DLD1 (cell line): ENCODE data around the gene GPX6.
"Not testable (repeated sequence)": the region's sequence is repeated elsewhere in the genome, so short reads cannot be mapped to it uniquely, and the experiment has no call there.

Experiments
- in situ Hi-C: cut with HindIII; loops from 2 replicates; pipeline ENCODE4 v1.10.0; 2017; ENCODE audit warnings: low sequenced_read_pairs

Gene GPX6

GRCh38 chr6:28525496-28526039, 10.0 kb upstream of the GPX6 start, which contains the start of gene GPX5:
GPX5 (plus strand) TSS chr6:28525881; CDS start chr6:28526014, 133 bp downstream.
- in situ Hi-C loops, result no loop called here

GRCh38 chr6:28523241-28523622, 7.6 kb upstream of the GPX6 start:
- in situ Hi-C loops, result no loop called here

GRCh38 chr6:28522594-28523240, 7.1 kb upstream of the GPX6 start:
- in situ Hi-C loops, result no loop called here

GRCh38 chr6:28517964-28518363, 2.4 kb upstream of the GPX6 start:
- in situ Hi-C loops, result no loop called here

GRCh38 chr6:28512387-28512786, 3.2 kb downstream of the GPX6 start:
- in situ Hi-C loops, result not testable (repeated sequence)

GRCh38 chr6:28511628-28512300, 3.8 kb downstream of the GPX6 start:
- in situ Hi-C loops, result no loop called here

- in situ Hi-C loops, result no loop called here
Observed at GRCh38 chr6:28506807-28507475, 8.7 kb downstream of the GPX6 start.

GRCh38 chr6:28505733-28506132, 9.9 kb downstream of the GPX6 start:
- in situ Hi-C loops, result no loop called here

- in situ Hi-C loops, result not testable (repeated sequence)
Observed at GRCh38 chr6:28502709-28503305, 12.8 kb downstream of the GPX6 start.

GRCh38 chr6:28502136-28502535, 13.5 kb downstream of the GPX6 start:
- in situ Hi-C loops, result not testable (repeated sequence)

GRCh38 chr6:28501259-28501658, 14.3 kb downstream of the GPX6 start:
- in situ Hi-C loops, result no loop called here

GRCh38 chr6:28497893-28498292, 17.7 kb downstream of the GPX6 start:
- in situ Hi-C loops, result no loop called here

- in situ Hi-C loops, result no loop called here
Observed at GRCh38 chr6:28497306-28497705, 18.3 kb downstream of the GPX6 start.

- in situ Hi-C loops, result no loop called here
Observed at GRCh38 chr6:28496099-28496779, 19.4 kb downstream of the GPX6 start.

GRCh38 chr6:28491984-28492317, 23.6 kb downstream of the GPX6 start:
- in situ Hi-C loops, result no loop called here

- in situ Hi-C loops, result no loop called here
Observed at GRCh38 chr6:28490205-28490890, 25.2 kb downstream of the GPX6 start.

GRCh38 chr6:28489366-28490204, 26.0 kb downstream of the GPX6 start:
- in situ Hi-C loops, result no loop called here

- in situ Hi-C loops, result no loop called here
Observed at GRCh38 chr6:28488916-28489365, 26.7 kb downstream of the GPX6 start.

GRCh38 chr6:28486988-28487742, 28.4 kb downstream of the GPX6 start:
- in situ Hi-C loops, result no loop called here
